OCI-LY1 (cell line): Measurements from ENCODE around the gene PROSER2.

Source experiments
- CTCF ChIP-seq: fragments of 200-600 bp; sonication (generic), shearing (Covaris generic); IDR thresholded peaks from 2 replicates; pipeline ENCODE4 v1.5.1; 2017; ENCODE audit warnings: mild to moderate bottlenecking, antibody characterized with exemption, low read length, moderate library complexity, mixed read lengths
- EZH2 ChIP-seq: fragments of 200-600 bp; sonication (generic), shearing (Covaris generic); IDR thresholded peaks from 2 replicates; pipeline ENCODE4 v1.8.0; 2017; ENCODE audit warnings: borderline replicate concordance, mixed run types, mild to moderate bottlenecking, antibody characterized with exemption, low read length, moderate library complexity, mixed read lengths

GRCh38 chr10:11854301-11854700 is 31.1 kb downstream of the PROSER2 start:
- no peak for TF ChIP-seq CTCF
- TF ChIP-seq EZH2: no peak
